Bronchial epithelial cell (primary cell): ENCODE measurements around the gene DSE. TPM values are rescaled to one million over a fixed set of nuclear protein-coding genes. Genes with fewer than 3 reads are reported as not detected.

Source experiments
- DNase-seq: peaks from one replicate; pipeline ENCODE4 v3.0.0-alpha.2; 2010; ENCODE audit warnings: low read depth
- FAIRE-seq: peaks from 2 replicates; lab custom pipeline; 2011; peaks lifted over from hg19 to GRCh38; lab: Jason Lieb, UNC
- H3K27me3 ChIP-seq: 2 replicates; pipeline ENCODE4 v1.5.1; 2011; ENCODE audit warnings: low read length; ENCODE audit not compliant: control insufficient read depth, insufficient read depth
- H3K36me3 ChIP-seq: 2 replicates; pipeline ENCODE4 v1.5.1; 2011; ENCODE audit warnings: low read length; ENCODE audit not compliant: control insufficient read depth, insufficient read depth
- H3K4me3 ChIP-seq: 2 replicates; pipeline ENCODE4 v1.5.1; 2011; ENCODE audit warnings: mild to moderate bottlenecking, low read depth, low read length, control low read depth
- total RNA-seq: library from RNA; depleted of rRNA; stranded (reverse); fragments of >200 nt; gene quantifications from 2 replicates; pipeline ENCODE4 v1.2.1, GENCODE V29; 2014
- TF ChIP-seq, protein P1 (sequence below): IDR thresholded peaks from 2 replicates; pipeline ENCODE4 v1.5.1; 2011; ENCODE audit warnings: mild to moderate bottlenecking, moderate library complexity, low read length, control low read depth, inconsistent platforms; ENCODE audit not compliant: insufficient read depth, severe bottlenecking

DSE gene
- total RNA-seq, 1 donor from 2014 or later = 100 TPM

GRCh38 chr6:116404696-116405095 is 33.9 kb downstream of the DSE start:
- Histone ChIP-seq H3K27me3 (no peaks in the 10 kb centered on the region), H3K36me3 (peaks cover 2% of the 10 kb centered on the region), H3K4me3 (no peak overlapping the region)
- DNase-seq = no peak
- TF ChIP-seq, protein P1, sequence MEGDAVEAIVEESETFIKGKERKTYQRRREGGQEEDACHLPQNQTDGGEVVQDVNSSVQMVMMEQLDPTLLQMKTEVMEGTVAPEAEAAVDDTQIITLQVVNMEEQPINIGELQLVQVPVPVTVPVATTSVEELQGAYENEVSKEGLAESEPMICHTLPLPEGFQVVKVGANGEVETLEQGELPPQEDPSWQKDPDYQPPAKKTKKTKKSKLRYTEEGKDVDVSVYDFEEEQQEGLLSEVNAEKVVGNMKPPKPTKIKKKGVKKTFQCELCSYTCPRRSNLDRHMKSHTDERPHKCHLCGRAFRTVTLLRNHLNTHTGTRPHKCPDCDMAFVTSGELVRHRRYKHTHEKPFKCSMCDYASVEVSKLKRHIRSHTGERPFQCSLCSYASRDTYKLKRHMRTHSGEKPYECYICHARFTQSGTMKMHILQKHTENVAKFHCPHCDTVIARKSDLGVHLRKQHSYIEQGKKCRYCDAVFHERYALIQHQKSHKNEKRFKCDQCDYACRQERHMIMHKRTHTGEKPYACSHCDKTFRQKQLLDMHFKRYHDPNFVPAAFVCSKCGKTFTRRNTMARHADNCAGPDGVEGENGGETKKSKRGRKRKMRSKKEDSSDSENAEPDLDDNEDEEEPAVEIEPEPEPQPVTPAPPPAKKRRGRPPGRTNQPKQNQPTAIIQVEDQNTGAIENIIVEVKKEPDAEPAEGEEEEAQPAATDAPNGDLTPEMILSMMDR = no peak
- FAIRE-seq = no peak

DNA sequence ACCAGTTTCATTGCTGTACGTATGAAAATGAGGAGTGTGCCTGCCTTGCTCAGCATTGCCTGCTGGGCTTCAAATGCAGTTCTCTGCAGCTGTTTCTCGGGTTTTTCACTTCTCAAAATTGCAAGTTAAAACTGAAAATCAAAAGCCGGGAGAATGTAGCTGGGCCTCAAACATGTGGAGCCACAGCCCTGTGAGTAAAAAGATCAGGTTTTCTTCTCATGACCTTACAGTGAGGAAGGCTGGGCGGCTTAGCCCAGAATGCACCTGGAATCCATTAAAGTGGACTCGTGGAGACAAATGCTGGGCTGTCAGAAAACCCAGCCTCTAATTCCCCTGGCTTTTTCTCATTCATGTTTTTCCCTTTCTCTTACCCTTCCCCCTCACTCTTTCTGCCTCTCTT is 34.4 kb downstream of the DSE start:
- TF ChIP-seq, protein P1 = no peak

DNA sequence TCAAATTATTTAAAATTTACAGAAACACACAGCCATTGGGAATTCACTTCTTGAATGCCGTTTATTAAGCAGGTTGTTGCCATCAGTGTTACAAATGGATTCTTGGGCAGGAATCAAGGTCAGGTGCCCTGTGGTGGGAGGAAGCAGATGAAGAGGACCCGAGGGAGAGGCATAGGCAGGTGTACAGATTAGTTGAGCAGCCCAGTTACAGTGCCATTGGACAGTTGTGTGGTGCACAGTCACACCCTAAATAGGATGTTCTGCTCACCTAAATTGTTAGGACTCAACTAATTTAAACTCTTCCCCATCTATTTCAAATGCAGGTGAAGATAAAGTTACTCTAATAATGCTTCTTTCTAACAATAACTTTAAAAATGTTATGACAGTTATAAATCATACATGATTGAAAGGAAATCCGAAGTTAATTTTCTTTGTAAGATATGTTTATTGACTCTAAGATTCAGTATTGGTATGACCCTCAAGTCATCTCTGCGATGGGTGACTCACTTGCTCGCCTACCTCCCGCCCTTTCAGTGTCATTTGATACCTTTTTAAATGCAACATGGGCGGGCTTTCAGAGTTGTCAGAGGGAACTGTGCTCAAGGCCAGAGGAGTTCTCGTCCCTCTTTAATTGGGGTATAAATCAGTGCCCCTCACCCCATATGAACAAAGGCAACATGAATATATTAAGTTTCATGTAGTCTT is 35.1 kb downstream of the DSE start:
- TF ChIP-seq, protein P1 = no peak
- H3K27me3 ChIP-seq = no peaks in the 10 kb centered on the region
- H3K36me3 ChIP-seq = peaks cover 3% of the 10 kb centered on the region
- no peak overlapping the region for H3K4me3 ChIP-seq
- DNase-seq (peak; percentile 72), FAIRE-seq (no peak)

More for the DNA sequence above, 34.4 kb downstream of the DSE start:
- DNase-seq = no peak
- peaks cover 3% of the 10 kb centered on the region for H3K36me3 ChIP-seq
- FAIRE-seq = no peak
- no peak overlapping the region for H3K4me3 ChIP-seq
- no peaks in the 10 kb centered on the region for H3K27me3 ChIP-seq

DNA sequence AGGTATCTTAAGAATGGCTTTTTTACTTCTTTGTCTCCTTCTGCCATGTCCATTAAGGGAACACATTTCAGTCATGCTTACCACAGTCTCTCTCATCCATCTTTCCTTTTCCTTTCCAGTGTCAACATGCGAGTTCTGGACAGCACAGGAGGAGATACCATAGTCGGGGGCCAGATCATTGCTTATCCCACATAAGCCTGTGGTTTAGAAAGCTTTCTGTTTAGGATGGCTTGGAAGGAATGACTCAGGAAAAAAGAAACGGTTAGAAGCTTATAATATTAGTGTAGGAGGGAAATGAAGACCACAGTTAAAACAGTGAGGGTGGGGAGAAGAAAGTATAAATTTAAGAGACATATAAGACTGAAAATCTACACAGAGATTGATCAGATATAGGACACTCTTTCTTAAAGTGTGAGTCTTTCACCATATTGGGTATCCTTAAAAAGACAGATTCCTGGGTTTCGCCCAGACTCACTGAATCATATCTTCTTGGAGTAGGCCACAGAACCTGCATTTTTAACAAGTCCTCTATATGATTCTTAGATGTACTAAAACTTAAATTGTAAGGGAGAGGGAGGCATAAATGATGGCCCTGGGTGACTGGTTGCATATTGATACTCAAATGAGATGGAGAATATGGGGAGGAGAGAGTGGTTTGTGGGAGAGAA is 36.1 kb downstream of the DSE start:
- H3K4me3 ChIP-seq = no peak overlapping the region
- no peaks in the 10 kb centered on the region for H3K27me3 ChIP-seq
- TF ChIP-seq, protein P1 = no peak
- H3K36me3 ChIP-seq = peaks cover 4% of the 10 kb centered on the region
- no peak for DNase-seq
- FAIRE-seq = no peak

DNA sequence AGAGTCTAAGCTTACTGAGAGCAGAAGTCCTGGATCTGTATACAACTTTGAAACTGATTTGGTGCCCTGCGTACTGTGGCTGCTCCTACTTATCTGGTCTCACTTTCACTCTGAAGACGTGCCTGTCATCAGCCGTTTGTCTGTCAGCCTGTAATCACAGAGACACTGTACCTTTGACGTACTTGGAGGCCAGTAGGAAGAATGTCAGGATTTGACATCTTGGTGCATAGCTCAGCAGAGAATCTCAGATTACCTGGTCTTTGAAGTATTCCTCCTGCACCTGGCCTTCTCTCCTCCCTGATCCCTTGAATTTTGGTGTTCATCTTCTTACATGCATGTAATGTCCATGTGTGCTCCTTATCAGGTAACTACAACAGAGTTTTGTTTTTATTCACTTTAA is 37.7 kb downstream of the DSE start:
- Histone ChIP-seq H3K4me3 (no peak overlapping the region), H3K36me3 (peaks cover 6% of the 10 kb centered on the region), H3K27me3 (no peaks in the 10 kb centered on the region)
- DNase-seq (no peak), FAIRE-seq (peak; percentile 13)
- TF ChIP-seq, protein P1 = no peak

- no peak for FAIRE-seq
- TF ChIP-seq, protein P1 = no peak
- Histone ChIP-seq H3K27me3 (no peaks in the 10 kb centered on the region), H3K36me3 (peaks cover 6% of the 10 kb centered on the region), H3K4me3 (no peak overlapping the region)
- DNase-seq = no peak
Observed at GRCh38 chr6:116409756-116410155, 39.0 kb downstream of the DSE start.
